Raji (cell line): Measurements from ENCODE around the gene MYNN.

Source experiments
- POLR2A ChIP-seq: IDR thresholded peaks from 2 replicates; pipeline ENCODE4 v1.6.1; 2011; ENCODE audit warnings: low read depth, low read length, control low read depth; ENCODE audit not compliant: insufficient read depth

The MYNN gene

GRCh38 chr3:169838511-169839030, 65.4 kb downstream of the MYNN start:
- TF ChIP-seq POLR2A = no peak
